CD14-positive monocyte (primary cell): ENCODE measurements around the gene ZNF367. TPM values are rescaled to one million over a fixed set of nuclear protein-coding genes. Genes with fewer than 3 reads are reported as not detected.

Experiments
- DNase-seq, 3 donors: peaks; one replicate each; pipeline ENCODE4 v3.0.0-alpha.2; 2011 to 2022
- H2AFZ ChIP-seq: 2 replicates; pipeline ENCODE4 v1.6.0; 2012; ENCODE audit warnings: mild to moderate bottlenecking, low read depth, low read length, inconsistent platforms; ENCODE audit not compliant: insufficient read depth, poor library complexity, severe bottlenecking
- H3K27ac ChIP-seq, 2 donors: 1 replicate in 1 of 2; 2 replicates in 1 of 2; pipeline ENCODE4 v1.5.1; 2012 to 2013; ENCODE audit warnings: low read length in 2 of 2, control low read depth in 1 of 2, inconsistent platforms in 1 of 2, low read depth in 1 of 2, mild to moderate bottlenecking in 1 of 2
- H3K27me3 ChIP-seq, 2 donors: one replicate each; pipeline versions ENCODE4 v1.6.0 to v1.6.1; 2011 to 2013; ENCODE audit warnings: low read length in 2 of 2; ENCODE audit not compliant: control insufficient read depth in 2 of 2, insufficient read depth in 2 of 2
- H3K36me3 ChIP-seq, 2 donors: replicated peaks in 1 of 2; 1 replicate in 1 of 2; 2 replicates in 1 of 2; pipeline versions ENCODE4 v1.5.1 to v1.6.1; 2012 to 2013; ENCODE audit warnings: low read length in 2 of 2, control low read depth in 1 of 2, inconsistent platforms in 1 of 2, mild to moderate bottlenecking in 1 of 2; ENCODE audit not compliant: insufficient read depth in 2 of 2, control insufficient read depth in 1 of 2
- H3K4me1 ChIP-seq, 2 donors: 1 replicate in 1 of 2; 2 replicates in 1 of 2; pipeline versions ENCODE4 v1.5.1 to v1.6.1; 2012 to 2013; ENCODE audit warnings: low read length in 2 of 2, control low read depth in 1 of 2, inconsistent platforms in 1 of 2, mild to moderate bottlenecking in 1 of 2, moderate library complexity in 1 of 2; ENCODE audit not compliant: insufficient read depth in 2 of 2, control insufficient read depth in 1 of 2
- H3K4me2 ChIP-seq: replicated peaks from 2 replicates; pipeline ENCODE3; 2012; ENCODE audit warnings: low read length, moderate library complexity, mild to moderate bottlenecking; ENCODE audit not compliant: poor library complexity, severe bottlenecking; ENCODE audit errors: extremely low read depth
- H3K4me3 ChIP-seq, 3 experiments: fragments of 200-600 bp in 1 of 3; sonication (generic) in 1 of 3; replicated peaks in 1 of 3; 1 replicate in 2 of 3; 2 replicates in 1 of 3; pipeline ENCODE4 v1.5.1; 2011 to 2013; ENCODE audit warnings: low read length in 3 of 3, mild to moderate bottlenecking in 3 of 3, control low read depth in 2 of 3, low read depth in 2 of 3, inconsistent platforms in 1 of 3, moderate library complexity in 1 of 3
- H3K79me2 ChIP-seq: 2 replicates; pipeline ENCODE4 v1.6.0; 2012; ENCODE audit warnings: mild to moderate bottlenecking, control low read depth, inconsistent platforms, low read length, moderate library complexity; ENCODE audit not compliant: insufficient read depth
- H3K9ac ChIP-seq: 2 replicates; pipeline ENCODE4 v1.6.0; 2017; ENCODE audit warnings: low read length, mild to moderate bottlenecking; ENCODE audit not compliant: insufficient read depth, poor library complexity, severe bottlenecking
- H3K9me3 ChIP-seq, 2 donors: replicated peaks in 1 of 2; 1 replicate in 1 of 2; 2 replicates in 1 of 2; pipeline versions ENCODE4 v1.5.1 to v1.6.1; 2012 to 2013; ENCODE audit warnings: low read length in 2 of 2, control low read depth in 1 of 2; ENCODE audit not compliant: control insufficient read depth in 1 of 2, insufficient read depth in 1 of 2
- H4K20me1 ChIP-seq: 2 replicates; pipeline ENCODE4 v1.6.0; 2012; ENCODE audit warnings: mild to moderate bottlenecking, low read length, control low read depth, moderate library complexity; ENCODE audit not compliant: insufficient read depth
- H3K27ac Mint-ChIP-seq, 7 donors: one replicate each; pipeline ENCODE4 v1.8.0; 2020; ENCODE audit warnings: mild to moderate bottlenecking in 7 of 7, mixed read lengths in 7 of 7, moderate library complexity in 6 of 7, inconsistent platforms in 2 of 7
- H3K27me3 Mint-ChIP-seq, 3 donors: one replicate each; pipeline ENCODE4 v1.8.0; 2021 to 2022; ENCODE audit warnings: low read depth in 3 of 3, mild to moderate bottlenecking in 3 of 3, mixed read lengths in 3 of 3, moderate library complexity in 3 of 3, inconsistent platforms in 1 of 3
- H3K36me3 Mint-ChIP-seq, 2 donors: one replicate each; pipeline ENCODE4 v1.8.0; 2020; ENCODE audit warnings: mixed read lengths in 2 of 2, inconsistent platforms in 1 of 2, mild to moderate bottlenecking in 1 of 2
- H3K4me1 Mint-ChIP-seq: one replicate; pipeline ENCODE4 v1.8.0; 2020; ENCODE audit warnings: mild to moderate bottlenecking, mixed read lengths
- H3K4me3 Mint-ChIP-seq, 2 donors: one replicate each; pipeline ENCODE4 v1.8.0; 2020; ENCODE audit warnings: mild to moderate bottlenecking in 2 of 2, mixed read lengths in 2 of 2, moderate library complexity in 1 of 2
- H3K9me3 Mint-ChIP-seq, 7 donors: one replicate each; pipeline ENCODE4 v1.8.0; 2020 to 2022; ENCODE audit warnings: mixed read lengths in 7 of 7, mild to moderate bottlenecking in 6 of 7, moderate library complexity in 6 of 7, inconsistent platforms in 2 of 7
- WGBS: methylation state at CpG from one replicate; pipeline ENCODE4 v1.1.5; 2013; ENCODE audit warnings: missing lambda C conversion rate; ENCODE audit not compliant: insufficient coverage; 5-methylcytosine and 5-hydroxymethylcytosine counted together
- intact Hi-C, 2 donors: fragments of 100-400 bp; cut with micrococcal nuclease; formaldehyde crosslinking; loops; one replicate each; pipeline versions ENCODE4 v1.15.0 to v1.15.1; 2023
- polyA plus RNA-seq, 3 donors: library from polyadenylated mRNA; depleted of rRNA in 1 of 3; unstranded in 2 of 3; stranded (reverse) in 1 of 3; fragments of 300-500 nt in 2 of 3; fragments of >200 nt in 1 of 3; fragmentation: Illumina TruSeq in 2 of 3; gene quantifications; 1 replicate in 2 of 3; 2 replicates in 1 of 3; pipeline ENCODE4 v1.2.3, GENCODE V29; 2012 to 2021
- TF ChIP-seq, protein P1 (sequence below): fragments of 200-600 bp; IDR thresholded peaks from one replicate; pipeline ENCODE4 v1.8.0; 2022; ENCODE audit warnings: antibody characterized with exemption, mild to moderate bottlenecking

The ZNF367 gene
- polyA plus RNA-seq, 3 donors = 0.08 to 0.21 TPM; not detected in 1

DNA sequence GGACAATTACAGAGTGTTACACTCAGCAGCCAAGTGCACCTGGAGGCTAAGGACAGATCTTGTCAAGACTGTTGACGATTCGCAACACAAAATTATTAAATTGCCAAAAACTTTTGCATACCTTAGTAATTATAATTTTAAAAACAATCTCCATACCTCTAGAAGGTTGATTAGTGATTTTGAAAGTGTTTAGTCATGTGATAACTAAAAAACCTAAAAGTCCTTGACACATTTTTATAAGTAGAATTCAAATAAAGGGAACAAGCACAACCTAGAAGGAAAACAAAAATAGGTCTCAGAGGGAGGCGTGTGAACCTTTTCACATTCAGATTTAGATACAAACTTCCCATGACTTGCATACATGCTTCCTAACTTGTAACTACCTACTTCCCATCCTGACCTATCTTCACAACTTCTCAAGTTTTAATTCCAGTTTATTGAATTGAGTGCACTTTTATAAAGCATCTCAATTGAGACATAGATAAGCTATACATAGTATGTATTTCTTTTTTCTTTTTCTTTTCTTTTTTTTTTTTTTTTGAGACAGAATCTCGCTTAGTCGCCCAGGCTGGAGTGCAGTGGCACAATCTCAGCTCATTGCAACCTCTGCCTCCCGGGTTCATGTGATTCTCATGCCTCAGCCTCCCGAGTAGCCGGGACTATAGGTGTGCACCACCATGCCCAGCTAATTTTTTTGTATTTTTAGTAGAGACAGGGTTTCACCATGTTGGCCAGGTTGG is 5.8 kb downstream of the ZNF367 start:
- Histone ChIP-seq H3K27me3 (no peaks in the 10 kb centered on the region), H4K20me1 (no peaks in the 10 kb centered on the region), H3K4me3 (no peak overlapping the region), H3K9me3 (no peaks in the 10 kb centered on the region), H3K9ac (no peak overlapping the region), H3K79me2 (peaks cover 96% of the 10 kb centered on the region), H3K27ac (no peak overlapping the region), H3K4me2 (no peak overlapping the region), H3K4me1 (peaks cover 31 to 41% of the 10 kb centered on the region in 2 donors), H3K36me3 (no peaks in the 10 kb centered on the region), H2AFZ (no peak overlapping the region)
- Mint-ChIP-seq H3K4me3 (no peak overlapping the region), H3K36me3 (no peaks in the 10 kb centered on the region), H3K27ac (no peak overlapping the region), H3K27me3 (peaks cover 0 to 1% (median 0%) of the 10 kb centered on the region in 3 donors), H3K4me1 (peaks cover 42% of the 10 kb centered on the region), H3K9me3 (no peaks in the 10 kb centered on the region)
- WGBS = no CpG with 5 or more reads among the region's 8 CpGs
- TF ChIP-seq, protein P1, sequence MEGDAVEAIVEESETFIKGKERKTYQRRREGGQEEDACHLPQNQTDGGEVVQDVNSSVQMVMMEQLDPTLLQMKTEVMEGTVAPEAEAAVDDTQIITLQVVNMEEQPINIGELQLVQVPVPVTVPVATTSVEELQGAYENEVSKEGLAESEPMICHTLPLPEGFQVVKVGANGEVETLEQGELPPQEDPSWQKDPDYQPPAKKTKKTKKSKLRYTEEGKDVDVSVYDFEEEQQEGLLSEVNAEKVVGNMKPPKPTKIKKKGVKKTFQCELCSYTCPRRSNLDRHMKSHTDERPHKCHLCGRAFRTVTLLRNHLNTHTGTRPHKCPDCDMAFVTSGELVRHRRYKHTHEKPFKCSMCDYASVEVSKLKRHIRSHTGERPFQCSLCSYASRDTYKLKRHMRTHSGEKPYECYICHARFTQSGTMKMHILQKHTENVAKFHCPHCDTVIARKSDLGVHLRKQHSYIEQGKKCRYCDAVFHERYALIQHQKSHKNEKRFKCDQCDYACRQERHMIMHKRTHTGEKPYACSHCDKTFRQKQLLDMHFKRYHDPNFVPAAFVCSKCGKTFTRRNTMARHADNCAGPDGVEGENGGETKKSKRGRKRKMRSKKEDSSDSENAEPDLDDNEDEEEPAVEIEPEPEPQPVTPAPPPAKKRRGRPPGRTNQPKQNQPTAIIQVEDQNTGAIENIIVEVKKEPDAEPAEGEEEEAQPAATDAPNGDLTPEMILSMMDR = no peak
- no peak for DNase-seq
- intact Hi-C loops = loop anchor here in 1 of 2 donors (10.0 kb wide), 2 partner anchors 242 to 538 kb away; partner anchors contain the start of genes ERCC6L2 and PRXL2C

DNA sequence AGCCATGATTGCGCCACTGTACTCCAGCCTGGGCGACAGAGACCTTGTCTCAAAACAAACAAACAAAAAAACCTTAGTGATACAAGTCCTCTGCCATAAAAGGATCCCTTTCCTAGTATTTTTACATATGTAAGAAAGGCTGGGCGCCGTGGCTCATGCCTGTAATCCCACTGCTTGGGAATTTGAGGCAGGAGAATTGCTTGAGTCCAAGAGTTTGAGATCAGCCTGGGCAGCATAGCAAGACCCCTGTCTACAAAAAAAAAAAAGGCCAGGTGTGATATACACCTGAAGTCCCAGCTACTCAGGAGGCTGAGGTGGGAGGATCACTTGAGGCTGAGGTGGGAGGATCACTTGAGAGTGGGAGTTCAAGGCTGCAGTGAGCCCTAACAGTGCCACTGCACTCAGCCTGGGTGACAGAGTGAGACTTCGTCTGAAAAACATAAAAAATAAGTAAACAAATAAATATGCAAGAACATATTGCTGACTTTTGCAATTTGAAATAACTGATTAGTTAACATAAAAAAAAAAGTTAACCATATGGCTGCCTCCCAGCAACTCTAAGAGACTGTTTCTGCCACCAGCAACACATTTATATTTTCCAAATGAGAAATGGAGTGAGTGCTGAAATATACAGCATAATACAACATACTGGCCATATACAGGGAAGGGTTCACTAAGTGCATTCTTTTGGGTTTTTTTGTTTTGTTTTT is 6.9 kb downstream of the ZNF367 start:
- H3K9me3 Mint-ChIP-seq = no peaks in the 10 kb centered on the region
- H3K27me3 Mint-ChIP-seq = peaks cover 0 to 1% (median 0%) of the 10 kb centered on the region in 3 donors
- H3K27ac Mint-ChIP-seq = peak overlapping the region in 4 of 7 donors; percentile 35 to 79 (median 60)
- Histone ChIP-seq H3K36me3 (no peaks in the 10 kb centered on the region), H4K20me1 (no peaks in the 10 kb centered on the region), H3K4me1 (peaks cover 25 to 32% of the 10 kb centered on the region in 2 donors), H3K9ac (no peak overlapping the region), H2AFZ (no peak overlapping the region), H3K9me3 (no peaks in the 10 kb centered on the region), H3K4me2 (no peak overlapping the region), H3K4me3 (no peak overlapping the region), H3K79me2 (peaks cover 96% of the 10 kb centered on the region), H3K27ac (peak overlapping the region in 1 of 2 donors; percentile 12), H3K27me3 (no peaks in the 10 kb centered on the region)
- no peak for DNase-seq
- no CpG with 5 or more reads among the region's 5 CpGs for WGBS
- intact Hi-C loops = loop anchor here in 1 of 2 donors (10.0 kb wide), 2 partner anchors 244 to 536 kb away; partner anchors contain the start of genes ERCC6L2 and PRXL2C
- H3K4me3 Mint-ChIP-seq = no peak overlapping the region
- TF ChIP-seq, protein P1 = no peak
- no peaks in the 10 kb centered on the region for H3K36me3 Mint-ChIP-seq
- peaks cover 40% of the 10 kb centered on the region for H3K4me1 Mint-ChIP-seq
